Epithelial cell of esophagus (primary cell): ENCODE data around the gene TMEM125.
A peak's percentile ranks its signal among the peaks of the same experiment; 100 is the strongest.

Source experiments
- DNase-seq: peaks from one replicate; pipeline ENCODE4 v3.0.0; 2010; ENCODE audit warnings: low read depth
- H3K4me3 ChIP-seq: 2 replicates; pipeline ENCODE4 v1.5.1; 2011; ENCODE audit warnings: mild to moderate bottlenecking, low read length, control low read depth
- TF ChIP-seq, protein P1 (sequence below): IDR thresholded peaks from 2 replicates; pipeline ENCODE4 v1.5.1; 2011; ENCODE audit warnings: low read depth, mild to moderate bottlenecking, low read length, control low read depth, inconsistent platforms; ENCODE audit not compliant: insufficient read depth; ENCODE audit errors: missing control alignments

The TMEM125 gene

DNA sequence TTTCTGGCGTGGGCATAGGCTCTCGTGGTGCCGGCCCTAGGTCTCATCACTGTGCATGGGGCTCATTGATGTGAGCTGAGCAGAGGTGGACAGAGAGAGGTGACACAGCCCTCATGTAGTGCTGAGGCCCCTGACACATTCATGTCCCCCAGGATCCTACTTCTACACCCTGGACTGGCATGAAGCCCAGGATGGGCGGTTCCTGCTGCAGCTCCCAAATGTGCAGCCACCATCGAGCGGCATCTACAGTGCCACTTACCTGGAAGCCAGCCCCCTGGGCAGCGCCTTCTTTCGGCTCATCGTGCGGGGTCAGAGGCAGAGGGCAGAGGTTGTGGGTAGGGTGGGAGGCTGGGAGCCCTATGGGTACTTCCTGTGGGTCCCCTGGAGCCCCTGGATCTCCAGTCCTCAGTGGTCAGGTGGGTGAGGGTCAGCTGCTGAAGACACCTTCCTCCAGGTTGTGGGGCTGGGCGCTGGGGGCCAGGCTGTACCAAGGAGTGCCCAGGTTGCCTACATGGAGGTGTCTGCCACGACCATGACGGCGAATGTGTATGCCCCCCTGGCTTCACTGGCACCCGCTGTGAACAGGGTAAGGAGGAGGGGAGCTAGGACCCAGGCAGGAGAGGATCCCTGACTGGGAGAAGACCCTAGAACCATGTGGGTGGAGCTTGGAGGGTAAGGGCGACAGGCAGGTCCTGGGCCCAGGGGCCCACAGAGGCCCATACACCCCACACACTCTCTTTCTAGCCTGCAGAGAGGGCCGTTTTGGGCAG, 37.1 kb downstream of the TMEM125 start:
- DNase-seq = no peak
- TF ChIP-seq, protein P1, sequence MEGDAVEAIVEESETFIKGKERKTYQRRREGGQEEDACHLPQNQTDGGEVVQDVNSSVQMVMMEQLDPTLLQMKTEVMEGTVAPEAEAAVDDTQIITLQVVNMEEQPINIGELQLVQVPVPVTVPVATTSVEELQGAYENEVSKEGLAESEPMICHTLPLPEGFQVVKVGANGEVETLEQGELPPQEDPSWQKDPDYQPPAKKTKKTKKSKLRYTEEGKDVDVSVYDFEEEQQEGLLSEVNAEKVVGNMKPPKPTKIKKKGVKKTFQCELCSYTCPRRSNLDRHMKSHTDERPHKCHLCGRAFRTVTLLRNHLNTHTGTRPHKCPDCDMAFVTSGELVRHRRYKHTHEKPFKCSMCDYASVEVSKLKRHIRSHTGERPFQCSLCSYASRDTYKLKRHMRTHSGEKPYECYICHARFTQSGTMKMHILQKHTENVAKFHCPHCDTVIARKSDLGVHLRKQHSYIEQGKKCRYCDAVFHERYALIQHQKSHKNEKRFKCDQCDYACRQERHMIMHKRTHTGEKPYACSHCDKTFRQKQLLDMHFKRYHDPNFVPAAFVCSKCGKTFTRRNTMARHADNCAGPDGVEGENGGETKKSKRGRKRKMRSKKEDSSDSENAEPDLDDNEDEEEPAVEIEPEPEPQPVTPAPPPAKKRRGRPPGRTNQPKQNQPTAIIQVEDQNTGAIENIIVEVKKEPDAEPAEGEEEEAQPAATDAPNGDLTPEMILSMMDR = no peak
- H3K4me3 ChIP-seq = no peak overlapping the region

DNA sequence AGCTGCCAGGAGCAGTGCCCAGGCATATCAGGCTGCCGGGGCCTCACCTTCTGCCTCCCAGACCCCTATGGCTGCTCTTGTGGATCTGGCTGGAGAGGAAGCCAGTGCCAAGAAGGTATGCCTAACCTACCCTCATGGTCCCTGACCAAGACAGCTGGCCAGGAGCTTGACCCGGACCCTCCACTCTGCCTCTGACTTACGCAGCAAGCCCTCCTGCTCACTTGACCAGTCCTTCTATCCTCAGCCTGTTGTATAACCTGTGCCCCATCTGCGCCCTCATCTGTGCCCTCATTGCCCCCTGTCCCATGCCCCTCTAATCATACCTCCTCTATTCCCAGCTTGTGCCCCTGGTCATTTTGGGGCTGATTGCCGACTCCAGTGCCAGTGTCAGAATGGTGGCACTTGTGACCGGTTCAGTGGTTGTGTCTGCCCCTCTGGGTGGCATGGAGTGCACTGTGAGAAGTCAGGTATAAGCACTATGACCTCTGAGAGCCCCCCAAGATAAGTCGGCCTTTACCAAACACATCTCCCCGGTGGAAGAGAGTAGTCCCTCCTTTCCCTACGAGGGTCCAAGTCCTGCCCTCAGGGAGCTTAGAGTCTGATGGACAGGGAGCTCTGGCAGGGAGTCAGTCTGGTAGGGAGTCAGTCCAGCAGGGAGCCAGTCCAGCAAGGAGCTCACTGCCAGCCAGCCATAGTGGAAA, 37.8 kb downstream of the TMEM125 start:
- H3K4me3 ChIP-seq = no peak overlapping the region
- no peak for DNase-seq
- TF ChIP-seq, protein P1 = no peak

DNA sequence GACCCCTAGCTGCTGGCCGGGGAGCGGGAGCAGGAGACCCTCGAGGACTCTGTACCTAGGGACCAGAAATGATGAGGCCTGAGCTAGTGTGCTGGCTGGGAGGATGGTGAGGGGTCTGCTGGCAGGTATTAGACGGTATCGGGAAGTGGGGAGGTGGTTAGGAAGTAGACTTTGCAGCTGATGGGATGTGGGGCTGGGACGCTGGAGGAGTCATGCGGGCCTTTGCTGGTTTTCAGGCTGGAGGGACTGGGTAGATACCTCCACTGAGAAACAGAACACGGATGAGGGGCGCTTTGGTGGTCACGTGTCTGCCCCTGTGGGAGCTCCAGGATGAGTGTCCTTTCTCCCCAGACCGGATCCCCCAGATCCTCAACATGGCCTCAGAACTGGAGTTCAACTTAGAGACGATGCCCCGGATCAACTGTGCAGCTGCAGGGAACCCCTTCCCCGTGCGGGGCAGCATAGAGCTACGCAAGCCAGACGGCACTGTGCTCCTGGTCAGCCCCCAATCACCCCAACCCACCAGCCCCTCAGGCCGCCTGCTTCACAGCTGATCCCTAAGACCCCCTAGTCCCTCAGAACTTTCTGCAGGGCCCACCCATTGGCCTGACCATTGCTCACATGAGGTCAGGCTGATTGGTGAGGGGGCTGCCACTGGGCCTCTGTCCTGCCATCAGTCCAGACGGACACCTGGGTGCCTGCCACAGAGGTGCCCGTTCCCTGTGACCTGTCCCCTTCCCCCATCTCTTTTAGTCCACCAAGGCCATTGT, 39.0 kb downstream of the TMEM125 start:
- TF ChIP-seq, protein P1 = no peak
- DNase-seq = no peak
- no peak overlapping the region for H3K4me3 ChIP-seq

DNA sequence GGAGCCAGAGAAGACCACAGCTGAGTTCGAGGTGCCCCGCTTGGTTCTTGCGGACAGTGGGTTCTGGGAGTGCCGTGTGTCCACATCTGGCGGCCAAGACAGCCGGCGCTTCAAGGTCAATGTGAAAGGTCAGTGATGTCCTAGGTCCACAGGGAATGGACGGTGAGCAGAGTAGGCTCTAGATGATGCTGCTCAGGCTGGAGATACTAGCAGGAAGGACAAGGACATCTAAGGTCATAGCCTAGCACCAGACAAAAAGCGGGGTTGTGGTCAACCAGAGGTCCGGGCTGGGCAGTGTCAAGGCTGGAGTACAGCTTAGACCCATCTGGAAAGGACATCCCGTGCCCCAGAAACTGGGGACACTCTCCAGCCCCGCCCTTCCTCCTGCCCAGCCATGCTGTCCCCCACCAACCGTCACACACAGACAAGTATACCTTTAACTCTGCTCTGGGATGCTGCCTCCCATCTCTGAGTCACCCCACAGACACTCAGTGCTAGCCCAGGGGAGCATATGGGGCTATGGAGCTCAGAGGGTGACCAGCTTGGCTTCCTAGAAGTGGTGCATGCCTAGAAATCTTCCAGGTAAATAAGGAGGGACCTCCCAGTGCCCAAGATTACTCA, 39.7 kb downstream of the TMEM125 start:
- no peak overlapping the region for H3K4me3 ChIP-seq
- TF ChIP-seq, protein P1 = no peak
- peak; percentile 37 for DNase-seq

DNA sequence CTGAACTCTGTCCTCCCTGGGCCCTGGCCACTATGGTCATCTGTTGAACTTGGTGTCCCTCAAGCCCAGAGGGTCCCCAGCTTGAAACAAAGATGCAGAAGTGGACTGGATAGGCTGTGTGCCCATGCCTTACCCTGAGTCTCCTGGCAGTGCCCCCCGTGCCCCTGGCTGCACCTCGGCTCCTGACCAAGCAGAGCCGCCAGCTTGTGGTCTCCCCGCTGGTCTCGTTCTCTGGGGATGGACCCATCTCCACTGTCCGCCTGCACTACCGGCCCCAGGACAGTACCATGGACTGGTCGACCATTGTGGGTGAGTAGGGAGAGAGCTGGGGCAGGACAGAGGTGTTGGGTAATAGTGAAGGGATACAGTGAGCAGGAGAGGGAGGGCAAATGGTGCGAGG, 41.7 kb downstream of the TMEM125 start:
- no peak for DNase-seq
- TF ChIP-seq, protein P1 = no peak
- no peak overlapping the region for H3K4me3 ChIP-seq

DNA sequence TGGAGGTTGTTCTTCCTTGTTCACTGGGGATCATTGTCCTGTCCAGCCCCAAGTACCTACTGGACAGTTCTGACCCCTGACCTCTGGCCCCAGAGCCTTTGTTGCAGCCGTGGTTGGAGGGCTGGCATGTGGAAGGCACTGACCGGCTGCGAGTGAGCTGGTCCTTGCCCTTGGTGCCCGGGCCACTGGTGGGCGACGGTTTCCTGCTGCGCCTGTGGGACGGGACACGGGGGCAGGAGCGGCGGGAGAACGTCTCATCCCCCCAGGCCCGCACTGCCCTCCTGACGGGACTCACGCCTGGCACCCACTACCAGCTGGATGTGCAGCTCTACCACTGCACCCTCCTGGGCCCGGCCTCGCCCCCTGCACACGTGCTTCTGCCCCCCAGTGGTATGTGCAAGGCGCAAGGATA, 42.4 kb downstream of the TMEM125 start:
- no peak overlapping the region for H3K4me3 ChIP-seq
- DNase-seq = no peak
- TF ChIP-seq, protein P1 = no peak
